Right lobe of liver (tissue), 6 donors: ENCODE results near the gene MPPED1. TPM values are rescaled to one million over a fixed set of nuclear protein-coding genes. Genes with fewer than 3 reads are reported as not detected.

Experiments used
- ATAC-seq, 4 donors: fragments of 200-7000 bp; cut with Tn5 transposase; one replicate each; pipeline ENCODE4 v1.9.1; 2020; ENCODE audit warnings: mild to moderate bottlenecking in 4 of 4, moderate library complexity in 4 of 4
- DNase-seq, 3 donors: peaks; one replicate each; pipeline ENCODE4 v3.0.0-alpha.2; 2020
- H3K27ac ChIP-seq, 3 donors: fragments of 200-600 bp; one replicate each; pipeline ENCODE4 v1.8.0; 2022
- H3K27me3 ChIP-seq, 2 donors: fragments of 200-600 bp; one replicate each; pipeline ENCODE4 v1.8.0; 2022
- H3K36me3 ChIP-seq, 4 donors: fragments of 200-600 bp; sonication (generic) in 1 of 4; one replicate each; pipeline versions ENCODE4 v1.5.1 to v1.8.0; 2017 to 2022; ENCODE audit warnings: control low read depth in 1 of 4
- H3K4me1 ChIP-seq, 4 donors: fragments of 200-600 bp; sonication (generic) in 1 of 4; one replicate each; pipeline versions ENCODE4 v1.5.1 to v1.8.0; 2017 to 2022; ENCODE audit warnings: control low read depth in 1 of 4
- H3K4me3 ChIP-seq, 3 donors: fragments of 200-600 bp; one replicate each; pipeline ENCODE4 v1.8.0; 2022
- H3K9me3 ChIP-seq, 4 donors: fragments of 200-600 bp; sonication (generic) in 1 of 4; one replicate each; pipeline versions ENCODE4 v1.5.1 to v1.8.0; 2017 to 2022; ENCODE audit warnings: control low read depth in 1 of 4
- CTCF ChIP-seq, 4 donors: fragments of 200-600 bp in 3 of 4; fragments of 450-650 bp in 1 of 4; IDR thresholded peaks; one replicate each; pipeline versions ENCODE4 v1.5.1 to v1.8.0; 2016 to 2022; ENCODE audit warnings: antibody characterized with exemption in 4 of 4, mild to moderate bottlenecking in 2 of 4
- POLR2A ChIP-seq: fragments of 450-650 bp; IDR thresholded peaks from one replicate; pipeline ENCODE4 v1.6.1; 2017; ENCODE audit warnings: antibody characterized with exemption, mild to moderate bottlenecking
- WGBS: methylation state at CpG from one replicate; pipeline ENCODE4 v1.1.6; 2018; ENCODE audit warnings: low coverage, low lambda C conversion rate; ENCODE audit not compliant: insufficient coverage; ENCODE audit errors: missing lambda C conversion rate; 5-methylcytosine and 5-hydroxymethylcytosine counted together
- intact Hi-C, 2 donors: fragments of 100-400 bp; cut with DNase I; formaldehyde crosslinking; loops; one replicate each; pipeline versions ENCODE4 v1.11.2 to v1.14.1; 2022
- total RNA-seq, 6 experiments: library from RNA; depleted of rRNA in 2 of 6; stranded (reverse); fragments of >200 nt in 2 of 6; fragmentation: NEBNext Ultra II Directional in 3 of 6; extraction: Animal tissue kit (Norgen Biotek cat#: 25700) in 3 of 6; gene quantifications; one replicate each; pipeline versions ENCODE4 v1.1.0 to v1.2.4, GENCODE V29; 2016 to 2023
- donor health status: DM: no; HTN: yes; CAD: no.
- donor health status: DM: no; HTN: no; CAD: no.
- donor health status: DM: no; HTN: no; CAD: no.
- donor health status: DM: no; HTN: yes; CAD: no.
- donor health status: DM: no; HTN: yes; CAD: no.

MPPED1 gene
- total RNA-seq, 6 experiments from 2014 or later: 2.4 to 13.8 (median 11.3) TPM

GRCh38 chr22:43402128-43402527, 9.7 kb upstream of the MPPED1 start:
- intact Hi-C loops: loop anchor here in 1 of 2 donors (10.0 kb wide), 1 partner anchor 73 kb away; no protein-coding TSS in a partner anchor

GRCh38 chr22:43404673-43405385, 7.0 kb upstream of the MPPED1 start:
- Histone ChIP-seq H3K9me3 (no peaks in the 10 kb centered on the region), H3K36me3 (no peaks in the 10 kb centered on the region), H3K4me3 (no peak overlapping the region), H3K27ac (no peak overlapping the region), H3K27me3 (no peaks in the 10 kb centered on the region), H3K4me1 (peaks cover 0 to 21% (median 4%) of the 10 kb centered on the region in 4 donors)
- no peak for ATAC-seq
- 80% methylated on average over 1 of the region's 15 CpGs for WGBS
- TF ChIP-seq CTCF (IDR thresholded peaks at IDR 0.05) (no peak), POLR2A (no peak)
- intact Hi-C loops: loop anchor here in 1 of 2 donors (10.0 kb wide), 1 partner anchor 70 kb away; no protein-coding TSS in a partner anchor
- peak in 1 of 3 donors; percentile 49 for DNase-seq

More at GRCh38 chr22:43402128-43402527, 9.7 kb upstream of the MPPED1 start:
- no peaks in the 10 kb centered on the region for H3K36me3 ChIP-seq
- DNase-seq (peak in 1 of 3 donors; percentile 26), ATAC-seq (no peak)
- TF ChIP-seq POLR2A (no peak), CTCF (IDR thresholded peaks at IDR 0.05) (no peak)
- H3K27me3 ChIP-seq: no peaks in the 10 kb centered on the region
- H3K27ac ChIP-seq: no peak overlapping the region
- WGBS: 33% methylated on average over 1 of the region's 1 CpG
- H3K4me1 ChIP-seq: peaks cover 0 to 22% (median 5%) of the 10 kb centered on the region in 4 donors
- H3K4me3 ChIP-seq: no peak overlapping the region
- no peaks in the 10 kb centered on the region for H3K9me3 ChIP-seq

- DNase-seq (peak in 2 of 3 donors; percentile 6 to 42), ATAC-seq (no peak)
- Histone ChIP-seq H3K27ac (no peak overlapping the region), H3K27me3 (no peaks in the 10 kb centered on the region), H3K4me3 (no peak overlapping the region), H3K9me3 (no peaks in the 10 kb centered on the region), H3K36me3 (no peaks in the 10 kb centered on the region), H3K4me1 (peaks cover 0 to 12% (median 4%) of the 10 kb centered on the region in 4 donors)
- no peak for TF ChIP-seq POLR2A
- no peak for TF ChIP-seq CTCF (IDR thresholded peaks at IDR 0.05)
- intact Hi-C loops: loop anchor here in 1 of 2 donors (10.0 kb wide), 1 partner anchor 69 kb away; no protein-coding TSS in a partner anchor
- WGBS: 86% methylated on average over 10 of the region's 12 CpGs
Measured at GRCh38 chr22:43406186-43406790, 5.5 kb upstream of the MPPED1 start.

- WGBS: 52% methylated on average over 2 of the region's 4 CpGs
- ATAC-seq: peak; percentile 9 to 48 (median 26)
- H3K27me3 ChIP-seq: no peaks in the 10 kb centered on the region
- H3K4me3 ChIP-seq: no peak overlapping the region
- DNase-seq: peak in 2 of 3 donors; percentile 30 to 57
- TF ChIP-seq CTCF (IDR thresholded peaks at IDR 0.05): no peak
- TF ChIP-seq POLR2A: no peak
- H3K9me3 ChIP-seq: no peaks in the 10 kb centered on the region
- H3K36me3 ChIP-seq: no peaks in the 10 kb centered on the region
- peaks cover 0 to 12% (median 4%) of the 10 kb centered on the region in 4 donors for H3K4me1 ChIP-seq
- peak overlapping the region in 2 of 3 donors; percentile 27 to 31 for H3K27ac ChIP-seq
- intact Hi-C loops: loop anchor here in 1 of 2 donors (10.0 kb wide), 1 partner anchor 67 kb away; no protein-coding TSS in a partner anchor
Measured at GRCh38 chr22:43407591-43407990, 4.2 kb upstream of the MPPED1 start.
